22Rv1 (cell line): Measurements from ENCODE around the gene NFATC1.
"Not testable (repeated sequence)": the region's sequence is repeated elsewhere in the genome, so short reads cannot be mapped to it uniquely, and the experiment has no call there.

Experiments used
- H3K27ac ChIP-seq: fragments of 450-650 bp; 2 replicates; pipeline ENCODE4 v1.5.1; 2017
- CTCF ChIP-seq: fragments of 450-650 bp; IDR thresholded peaks from 2 replicates; pipeline ENCODE4 v1.5.1; 2017; ENCODE audit warnings: mild to moderate bottlenecking
- ZFX ChIP-seq: fragments of 450-650 bp; IDR thresholded peaks from 2 replicates; pipeline ENCODE4 v1.6.1; 2017; ENCODE audit warnings: antibody characterized with exemption, borderline replicate concordance

The NFATC1 gene

DNA sequence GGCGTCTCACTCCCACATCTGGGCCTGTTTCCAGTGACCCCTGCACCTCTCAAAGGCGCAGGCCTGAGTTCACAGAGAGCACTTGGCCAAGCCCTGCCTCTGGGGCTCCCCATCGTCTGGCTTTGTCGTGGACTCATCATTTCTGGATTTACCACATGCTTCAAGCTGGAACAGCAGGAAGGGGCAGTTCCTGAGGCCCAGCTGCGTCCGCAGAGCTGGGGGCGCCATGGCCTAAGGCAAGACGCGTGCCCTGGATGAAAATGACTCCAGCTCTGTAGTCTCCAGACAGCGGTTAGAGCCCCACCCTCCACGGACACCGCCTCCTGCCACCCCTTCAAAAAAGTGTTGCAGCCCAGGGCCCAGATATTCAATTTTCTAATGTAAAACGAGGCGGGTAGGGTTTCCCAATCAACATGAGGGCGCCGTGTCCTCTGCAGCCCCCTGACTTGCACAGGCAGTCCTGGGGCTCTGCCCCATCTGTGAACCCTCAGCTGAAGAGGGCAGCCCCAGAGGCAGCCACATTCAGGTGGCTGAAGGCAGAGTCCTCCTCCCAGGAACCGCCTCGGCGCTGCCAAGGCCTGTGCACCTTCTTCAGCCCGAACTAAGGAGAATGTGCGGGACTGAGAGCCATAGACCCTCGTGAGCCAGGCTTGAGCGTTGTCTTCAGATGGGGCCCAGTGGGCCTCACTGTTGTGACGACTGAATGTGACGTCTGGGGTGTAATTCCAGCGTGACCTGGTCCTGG lies 85.5 kb downstream of the NFATC1 start:
- no peak for TF ChIP-seq ZFX
- no peak for TF ChIP-seq CTCF
- H3K27ac ChIP-seq: no peak overlapping the region

GRCh38 chr18:79483393-79483792 lies 87.7 kb downstream of the NFATC1 start:
- not testable (repeated sequence) for H3K27ac ChIP-seq

- TF ChIP-seq ZFX: no peak
- TF ChIP-seq CTCF: no peak
- H3K27ac ChIP-seq: no peak overlapping the region
These were observed 88.3 kb downstream of the NFATC1 start for GRCh38 chr18:79483971-79484491.

DNA sequence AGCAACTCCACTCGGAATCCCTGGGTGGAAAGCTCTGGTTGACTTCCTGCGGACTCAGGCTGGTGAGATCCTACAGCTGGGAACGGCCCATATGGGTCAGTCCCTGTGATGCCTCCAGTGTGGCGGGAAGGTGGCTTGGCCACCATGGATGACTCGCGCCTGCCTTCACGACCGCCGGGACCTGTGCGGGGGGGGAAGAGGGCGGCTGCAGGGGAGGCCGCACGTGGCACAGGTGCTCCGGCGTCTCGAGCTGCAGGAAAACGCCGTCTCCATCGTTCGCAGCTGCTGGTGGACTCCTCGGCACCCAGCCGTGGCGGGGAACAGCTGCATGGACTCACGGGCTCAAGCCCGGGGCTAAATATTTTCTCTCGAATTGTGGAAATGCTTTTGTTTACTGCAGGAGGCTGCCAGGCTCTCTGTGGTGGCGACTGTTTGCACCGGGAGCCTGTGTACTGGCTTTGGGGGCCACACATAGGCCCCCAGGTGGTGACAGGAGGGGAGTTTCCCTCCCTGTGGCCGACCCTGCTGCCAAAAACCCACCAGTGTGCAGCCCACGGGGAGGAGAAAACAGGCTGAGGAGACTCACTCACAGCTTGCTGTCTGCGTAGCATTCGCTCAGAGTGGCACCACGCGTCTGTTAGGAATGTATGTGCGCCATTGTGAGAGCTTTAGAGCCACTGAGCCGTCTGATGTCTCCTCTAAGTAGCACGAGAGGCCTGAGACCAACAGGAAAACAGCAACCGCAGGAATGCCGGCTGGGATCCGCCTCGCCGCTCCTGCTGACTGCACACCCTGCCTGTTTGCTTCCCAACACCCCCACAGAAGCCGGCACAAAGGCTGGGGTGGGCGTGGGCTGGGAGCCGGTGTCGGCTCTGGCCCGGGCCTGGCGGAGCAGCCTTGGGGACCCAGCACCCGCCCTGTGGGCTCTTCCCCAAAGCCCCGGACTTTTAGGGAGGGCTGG lies 89.2 kb downstream of the NFATC1 start:
- H3K27ac ChIP-seq: no peak overlapping the region

GRCh38 chr18:79485788-79486355 lies 90.1 kb downstream of the NFATC1 start:
- no peak overlapping the region for H3K27ac ChIP-seq
- TF ChIP-seq CTCF (no peak), ZFX (no peak)

More for the DNA sequence above, 89.2 kb downstream of the NFATC1 start:
- no peak for TF ChIP-seq ZFX
- no peak for TF ChIP-seq CTCF

GRCh38 chr18:79486356-79487182 lies 90.8 kb downstream of the NFATC1 start:
- TF ChIP-seq ZFX (no peak), CTCF (no peak)
- H3K27ac ChIP-seq: no peak overlapping the region

GRCh38 chr18:79487183-79487800 lies 91.6 kb downstream of the NFATC1 start:
- no peak overlapping the region for H3K27ac ChIP-seq
- TF ChIP-seq CTCF (no peak), ZFX (no peak)
